Measurements from ENCODE around the gene CCR4. TPM values are rescaled to one million over a fixed set of nuclear protein-coding genes. Genes with fewer than 3 reads are reported as not detected.

CCR4 gene
- total and polyA plus RNA-seq, 11 donors = 0.01 to 1.8 (median 0.32) TPM; not detected in 8

GRCh38 chr3:33004205-33004604 is 52.8 kb downstream of the CCR4 start:
- intact Hi-C loops (cut with DNase I) = no loop called here
- no peak overlapping the region for H3K4me3 ChIP-seq
- no peaks in the 10 kb centered on the region for H3K27me3 ChIP-seq
- no peak for DNase-seq
- H3K9me3 ChIP-seq = no peaks in the 10 kb centered on the region
- H3K36me3 ChIP-seq = peaks cover 0 to 59% (median 24%) of the 10 kb centered on the region in 9 donors
- TF ChIP-seq CTCF (IDR thresholded peaks at IDR 0.05) = no peak
- no peak for TF ChIP-seq POLR2A (IDR thresholded peaks at IDR 0.05)
- peaks cover 0 to 14% (median 1%) of the 10 kb centered on the region in 12 donors for H3K4me1 ChIP-seq
- no peak for ATAC-seq
- no peak overlapping the region for H3K27ac ChIP-seq
- 97 to 100% (median 98%) methylated on average over 4 of the region's 4 CpGs for WGBS, 4 donors

- DNase-seq (no peak), ATAC-seq (no peak)
- WGBS, 4 donors = 98 to 100% (median 99%) methylated on average over 2 of the region's 2 CpGs
- Histone ChIP-seq H3K9me3 (no peaks in the 10 kb centered on the region), H3K27me3 (no peaks in the 10 kb centered on the region), H3K36me3 (peaks cover 0 to 60% (median 27%) of the 10 kb centered on the region in 9 donors), H3K4me3 (no peak overlapping the region), H3K4me1 (peaks cover 0 to 14% (median 1%) of the 10 kb centered on the region in 12 donors), H3K27ac (no peak overlapping the region)
- intact Hi-C loops (cut with DNase I) = no loop called here
- TF ChIP-seq POLR2A (IDR thresholded peaks at IDR 0.05) (no peak), CTCF (IDR thresholded peaks at IDR 0.05) (no peak)
Measured at GRCh38 chr3:33004961-33005360, 53.5 kb downstream of the CCR4 start.

Other genes starting within 250 kb of the CCR4 start
- gene TRIM71, start 133.6 kb upstream of the CCR4 start, total RNA-seq = under 1 TPM in 2 of 9 donors, not detected in 7; 0.05 TPM
- gene TRIM71, start 133.6 kb upstream of the CCR4 start, polyA plus RNA-seq = not detected
- gene GLB1, start 145.5 kb downstream of the CCR4 start, total RNA-seq = 10 to 100 TPM; 19.2 to 54.3 (median 23.2) TPM
- 10 to 100 TPM in 1 of 2 donors, 1 to 10 TPM in 1; 5.2 to 16.9 TPM for gene GLB1, start 145.5 kb downstream of the CCR4 start, polyA plus RNA-seq
- 1 to 10 TPM; 3.7 to 9.3 (median 5.7) TPM for gene TMPPE, start 145.5 kb downstream of the CCR4 start, total RNA-seq
- gene TMPPE, start 145.5 kb downstream of the CCR4 start, polyA plus RNA-seq = 1 to 10 TPM in 1 of 2 donors, under 1 TPM in 1; 0.61 to 2.1 TPM
- gene CRTAP, start 162.4 kb downstream of the CCR4 start, total RNA-seq = 100 to 1,000 TPM in 4 of 9 donors, 10 to 100 TPM in 5; 62.6 to 148 (median 92.7) TPM
- 10 to 100 TPM; 16.1 to 64.4 TPM for gene CRTAP, start 162.4 kb downstream of the CCR4 start, polyA plus RNA-seq

Measured in heart left ventricle (tissue), 16 donors.